Gastroesophageal sphincter (tissue), 4 donors: Measurements from ENCODE around the gene NBAS. TPM values are rescaled to one million over a fixed set of nuclear protein-coding genes. Genes with fewer than 3 reads are reported as not detected.

Experiments
- ATAC-seq: fragments of 150-250 bp; one replicate; pipeline ENCODE4 v1.9.1; 2016; ENCODE audit warnings: mild to moderate bottlenecking, moderate library complexity
- H3K27ac ChIP-seq, 4 donors: fragments of 200-600 bp; sonication (generic) in 3 of 4; 1 replicate in 3 of 4; 2 replicates in 1 of 4; pipeline ENCODE4 v1.5.1; 2016 to 2019
- H3K27me3 ChIP-seq: fragments of 200-600 bp; sonication (generic); one replicate; pipeline ENCODE4 v1.5.1; 2019
- H3K36me3 ChIP-seq, 2 donors: fragments of 200-600 bp; sonication (generic); one replicate each; pipeline ENCODE4 v1.5.1; 2019; ENCODE audit warnings: control low read depth in 1 of 2
- H3K4me1 ChIP-seq, 3 donors: fragments of 200-600 bp; sonication (generic); 1 replicate in 2 of 3; 2 replicates in 1 of 3; pipeline ENCODE4 v1.5.1; 2016 to 2019; ENCODE audit warnings: control low read depth in 2 of 3
- H3K4me3 ChIP-seq, 2 donors: fragments of 200-600 bp; sonication (generic); one replicate each; pipeline ENCODE4 v1.5.1; 2019; ENCODE audit warnings: mild to moderate bottlenecking in 1 of 2, moderate library complexity in 1 of 2
- H3K9me3 ChIP-seq, 3 donors: fragments of 200-600 bp; sonication (generic); one replicate each; pipeline ENCODE4 v1.5.1; 2017 to 2019; ENCODE audit warnings: control low read depth in 2 of 3
- CTCF ChIP-seq, 4 experiments: fragments of 200-600 bp in 2 of 4; fragments of 450-650 bp in 2 of 4; sonication (generic) in 1 of 4; IDR thresholded peaks; one replicate each; pipeline ENCODE4 v1.5.1; 2017 to 2019; ENCODE audit warnings: antibody characterized with exemption in 4 of 4, mild to moderate bottlenecking in 2 of 4, moderate library complexity in 2 of 4
- EP300 ChIP-seq: sonication (generic); formaldehyde crosslinking; IDR thresholded peaks from one replicate; pipeline ENCODE4 v1.6.1; 2017; ENCODE audit warnings: antibody characterized with exemption, mild to moderate bottlenecking
- POLR2A ChIP-seq, 2 donors: fragments of 450-650 bp; IDR thresholded peaks; one replicate each; pipeline ENCODE4 v1.6.1; 2017; ENCODE audit warnings: antibody characterized with exemption in 2 of 2, mild to moderate bottlenecking in 2 of 2, moderate library complexity in 1 of 2
- POLR2AphosphoS5 ChIP-seq: sonication (generic); formaldehyde crosslinking; IDR thresholded peaks from one replicate; pipeline ENCODE4 v1.6.1; 2017; ENCODE audit warnings: antibody characterized with exemption
- WGBS, 2 donors: methylation state at CpG; one replicate each; pipeline ENCODE4 v1.1.5; 2018; ENCODE audit warnings: low coverage in 1 of 2; 5-methylcytosine and 5-hydroxymethylcytosine counted together
- total RNA-seq, 4 donors: library from RNA; depleted of rRNA; stranded (reverse); fragments of >200 nt; gene quantifications; one replicate each; pipeline ENCODE4 v1.1.0, GENCODE V29; 2016

NBAS gene
- total RNA-seq, 4 donors from 2014 or later: 34.9 to 50.9 (median 40.4) TPM

DNA sequence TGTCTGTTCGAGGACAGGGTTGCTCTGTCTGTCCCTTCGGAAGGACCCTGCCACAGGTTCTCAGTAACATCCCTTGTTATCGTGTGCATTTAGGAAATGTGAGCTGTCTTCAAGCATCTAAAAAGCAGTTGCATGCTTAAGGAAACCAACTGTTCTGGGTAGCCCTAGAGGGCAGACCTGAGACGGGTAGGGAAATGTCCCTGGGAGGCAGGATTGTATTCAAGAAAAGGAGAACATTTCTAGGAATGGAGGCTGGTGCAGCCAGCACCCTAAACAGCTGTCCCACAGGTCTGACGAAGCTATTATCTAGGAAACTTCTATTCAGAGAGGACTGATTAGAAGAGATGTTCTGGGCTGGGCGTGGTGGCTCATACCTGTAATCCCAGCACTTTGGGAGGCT lies 414.2 kb downstream of the NBAS start:
- TF ChIP-seq POLR2AphosphoS5 (no peak), EP300 (no peak), POLR2A (IDR thresholded peaks at IDR 0.05) (no peak), CTCF (IDR thresholded peaks at IDR 0.05) (no peak)
- Histone ChIP-seq H3K27ac (no peak overlapping the region), H3K4me1 (no peaks in the 10 kb centered on the region), H3K4me3 (no peak overlapping the region), H3K36me3 (no peaks in the 10 kb centered on the region), H3K9me3 (no peaks in the 10 kb centered on the region), H3K27me3 (no peaks in the 10 kb centered on the region)
- no peak for ATAC-seq
- 80 to 100% methylated on average over 1 to 2 of the region's 6 CpGs for WGBS, 2 donors

- Histone ChIP-seq H3K9me3 (no peaks in the 10 kb centered on the region), H3K36me3 (no peaks in the 10 kb centered on the region), H3K4me3 (no peak overlapping the region), H3K27me3 (no peaks in the 10 kb centered on the region), H3K27ac (no peak overlapping the region), H3K4me1 (no peaks in the 10 kb centered on the region)
- TF ChIP-seq POLR2A (IDR thresholded peaks at IDR 0.05): no peak
- TF ChIP-seq POLR2AphosphoS5: no peak
- no peak for TF ChIP-seq CTCF (IDR thresholded peaks at IDR 0.05)
- TF ChIP-seq EP300: no peak
- WGBS, 2 donors: 93 to 97% methylated on average over 3 of the region's 3 CpGs
- no peak for ATAC-seq
Observed at GRCh38 chr2:15145919-15146318, 415.2 kb downstream of the NBAS start.

DNA sequence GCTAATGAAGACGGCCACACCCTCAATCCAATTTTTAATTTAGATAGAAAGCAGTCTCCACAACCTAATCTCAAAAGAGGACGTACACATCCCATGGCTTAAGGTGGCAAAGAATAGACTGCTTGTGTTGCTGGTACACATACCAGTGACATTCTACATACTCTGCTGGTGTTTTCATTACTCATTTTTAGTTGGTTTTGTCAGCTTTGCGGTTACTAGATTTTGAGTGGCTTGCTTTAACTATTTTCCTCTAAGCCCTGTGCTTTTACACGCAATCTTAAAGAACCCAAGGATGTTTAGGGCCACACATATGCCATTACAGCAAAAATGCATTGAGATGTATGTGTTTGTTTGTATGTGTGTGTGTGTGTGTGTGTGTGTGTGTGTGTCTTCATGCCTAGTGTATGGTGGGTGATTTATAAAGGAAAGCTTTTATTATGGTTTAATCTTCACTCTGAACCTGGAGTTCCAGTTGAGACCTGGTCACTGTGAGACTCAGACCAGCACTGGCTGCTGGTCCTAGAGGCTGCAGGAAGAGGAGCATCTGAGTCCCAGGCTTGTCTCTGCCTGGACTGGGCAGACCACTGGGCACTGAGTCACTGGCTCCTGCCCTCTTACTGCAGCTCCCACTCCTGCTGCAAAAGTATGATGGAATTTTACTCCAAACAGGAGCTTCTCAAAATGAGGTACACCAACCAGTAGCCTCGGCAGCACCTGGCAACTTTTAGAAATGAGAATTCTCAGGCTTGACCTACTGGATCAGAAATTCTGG lies 415.9 kb downstream of the NBAS start:
- ATAC-seq: no peak
- TF ChIP-seq EP300: no peak
- TF ChIP-seq CTCF (IDR thresholded peaks at IDR 0.05): no peak
- TF ChIP-seq POLR2AphosphoS5: no peak
- no peak for TF ChIP-seq POLR2A (IDR thresholded peaks at IDR 0.05)
- Histone ChIP-seq H3K36me3 (no peaks in the 10 kb centered on the region), H3K4me3 (no peak overlapping the region), H3K9me3 (peaks cover 0 to under 1% (median 0%) of the 10 kb centered on the region in 3 donors), H3K27ac (no peak overlapping the region), H3K4me1 (no peaks in the 10 kb centered on the region), H3K27me3 (no peaks in the 10 kb centered on the region)
- whole genome bisulfite sequencing, 2 donors: 76 to 90% methylated on average over 3 of the region's 5 CpGs

GRCh38 chr2:15142069-15142689 lies 419.0 kb downstream of the NBAS start:
- Histone ChIP-seq H3K27ac (no peak overlapping the region), H3K36me3 (no peaks in the 10 kb centered on the region), H3K27me3 (no peaks in the 10 kb centered on the region), H3K4me3 (no peak overlapping the region), H3K9me3 (peaks cover 0 to 7% (median 0%) of the 10 kb centered on the region in 3 donors), H3K4me1 (no peaks in the 10 kb centered on the region)
- WGBS, 2 donors: 36 to 55% methylated on average over 11 to 12 of the region's 14 CpGs
- TF ChIP-seq POLR2A (IDR thresholded peaks at IDR 0.05) (no peak), EP300 (no peak), CTCF (IDR thresholded peaks at IDR 0.05) (no peak), POLR2AphosphoS5 (no peak)
- no peak for ATAC-seq

GRCh38 chr2:15141211-15141610 lies 419.9 kb downstream of the NBAS start:
- TF ChIP-seq EP300 (no peak), POLR2A (IDR thresholded peaks at IDR 0.05) (no peak), POLR2AphosphoS5 (no peak), CTCF (IDR thresholded peaks at IDR 0.05) (no peak)
- H3K27ac ChIP-seq: no peak overlapping the region
- no peaks in the 10 kb centered on the region for H3K27me3 ChIP-seq
- 92 to 97% methylated on average over 5 to 6 of the region's 7 CpGs for WGBS, 2 donors
- H3K36me3 ChIP-seq: no peaks in the 10 kb centered on the region
- H3K9me3 ChIP-seq: peaks cover 0 to 7% (median 0%) of the 10 kb centered on the region in 3 donors
- H3K4me3 ChIP-seq: no peak overlapping the region
- ATAC-seq: no peak
- H3K4me1 ChIP-seq: no peaks in the 10 kb centered on the region
